ENCODE data around the gene GAS7. TPM values are rescaled to one million over a fixed set of nuclear protein-coding genes. Genes with fewer than 3 reads are reported as not detected.
A peak's percentile ranks its signal among the peaks of the same experiment; 100 is the strongest.

The GAS7 gene
- total and polyA plus RNA-seq, 3 experiments from 2014 or later, result 1.9 to 4.4 (median 3.3) TPM

- DNase-seq, result no peak
- Mint-ChIP-seq H3K4me3 (no peak overlapping the region), H3K27me3 (no peaks in the 10 kb centered on the region), H3K36me3 (peaks cover 3 to 22% (median 5%) of the 10 kb centered on the region in 3 donors), H3K27ac (no peak overlapping the region), H3K4me1 (no peaks in the 10 kb centered on the region), H3K9me3 (peaks cover 0 to 9% (median under 1%) of the 10 kb centered on the region in 5 donors)
- ChIA-PET CTCF (interaction anchor here (0.8 kb wide), 1 partner anchor 12 kb away, joined by 3 read pairs; no protein-coding TSS in a partner anchor), POLR2A (no interaction called here)
- H3K4me3 ChIP-seq (ENCODE audit: low read length), result no peak overlapping the region
- no peak overlapping the region for H3K27ac ChIP-seq (ENCODE audit: low read depth, low read length)
- H3K4me1 ChIP-seq (ENCODE audit: insufficient read depth, low read length), result no peaks in the 10 kb centered on the region
- no peaks in the 10 kb centered on the region for H3K9me3 ChIP-seq (ENCODE audit: low read length)
- no peaks in the 10 kb centered on the region for H3K36me3 ChIP-seq (ENCODE audit: insufficient read depth, low read length)
- no peaks in the 10 kb centered on the region for H3K27me3 ChIP-seq (ENCODE audit: insufficient read depth, low read length, poor library complexity, severe bottlenecking)
These were observed 262.3 kb downstream of the GAS7 start for GRCh38 chr17:9936095-9936494.

- Histone ChIP-seq H3K4me1 (ENCODE audit: insufficient read depth, low read length) (no peaks in the 10 kb centered on the region), H3K36me3 (ENCODE audit: insufficient read depth, low read length) (no peaks in the 10 kb centered on the region), H3K27ac (ENCODE audit: low read depth, low read length) (no peak overlapping the region), H3K27me3 (ENCODE audit: insufficient read depth, low read length, poor library complexity, severe bottlenecking) (no peaks in the 10 kb centered on the region), H3K4me3 (ENCODE audit: low read length) (no peak overlapping the region), H3K9me3 (ENCODE audit: low read length) (no peaks in the 10 kb centered on the region)
- H3K4me3 Mint-ChIP-seq, result no peak overlapping the region
- H3K27ac Mint-ChIP-seq, result no peak overlapping the region
- CTCF ChIA-PET, result interaction anchor here (0.8 to 1.4 kb wide), 2 partner anchors 11 to 15 kb away, joined by 3 to 4 read pairs; no protein-coding TSS in a partner anchor
- POLR2A ChIA-PET, result no interaction called here
- no peaks in the 10 kb centered on the region for H3K27me3 Mint-ChIP-seq
- DNase-seq, result no peak
- H3K36me3 Mint-ChIP-seq, result peaks cover 2 to 20% (median 5%) of the 10 kb centered on the region in 3 donors
- no peaks in the 10 kb centered on the region for H3K4me1 Mint-ChIP-seq
- H3K9me3 Mint-ChIP-seq, result peaks cover 0 to 7% (median 0%) of the 10 kb centered on the region in 5 donors
These were observed 263.0 kb downstream of the GAS7 start for GRCh38 chr17:9935408-9935807.

GRCh38 chr17:9934331-9934730, 264.1 kb downstream of the GAS7 start:
- peaks cover 2 to 15% (median 2%) of the 10 kb centered on the region in 3 donors for H3K36me3 Mint-ChIP-seq
- H3K4me3 Mint-ChIP-seq, result no peak overlapping the region
- H3K4me1 Mint-ChIP-seq, result no peaks in the 10 kb centered on the region
- H3K27ac ChIP-seq (ENCODE audit: low read depth, low read length), result no peak overlapping the region
- no peak for DNase-seq
- no peaks in the 10 kb centered on the region for H3K4me1 ChIP-seq (ENCODE audit: insufficient read depth, low read length)
- H3K36me3 ChIP-seq (ENCODE audit: insufficient read depth, low read length), result no peaks in the 10 kb centered on the region
- ChIA-PET POLR2A (no interaction called here), CTCF (interaction anchor here (1.4 to 1.8 kb wide), 2 partner anchors 9 to 13 kb away, joined by 4 read pairs; no protein-coding TSS in a partner anchor)
- H3K27ac Mint-ChIP-seq, result no peak overlapping the region
- peaks cover 0 to 5% (median 0%) of the 10 kb centered on the region in 5 donors for H3K9me3 Mint-ChIP-seq
- no peaks in the 10 kb centered on the region for H3K27me3 ChIP-seq (ENCODE audit: insufficient read depth, low read length, poor library complexity, severe bottlenecking)
- no peak overlapping the region for H3K4me3 ChIP-seq (ENCODE audit: low read length)
- no peaks in the 10 kb centered on the region for H3K9me3 ChIP-seq (ENCODE audit: low read length)
- no peaks in the 10 kb centered on the region for H3K27me3 Mint-ChIP-seq

GRCh38 chr17:9932491-9932890, 265.9 kb downstream of the GAS7 start:
- peaks cover 0 to 4% (median 2%) of the 10 kb centered on the region in 3 donors for H3K36me3 Mint-ChIP-seq
- no peaks in the 10 kb centered on the region for H3K27me3 ChIP-seq (ENCODE audit: insufficient read depth, low read length, poor library complexity, severe bottlenecking)
- POLR2A ChIA-PET, result no interaction called here
- H3K36me3 ChIP-seq (ENCODE audit: insufficient read depth, low read length), result no peaks in the 10 kb centered on the region
- H3K4me3 ChIP-seq (ENCODE audit: low read length), result no peak overlapping the region
- CTCF ChIA-PET, result no interaction called here
- H3K27me3 Mint-ChIP-seq, result no peaks in the 10 kb centered on the region
- H3K4me1 Mint-ChIP-seq, result no peaks in the 10 kb centered on the region
- H3K9me3 Mint-ChIP-seq, result no peaks in the 10 kb centered on the region
- no peak overlapping the region for H3K4me3 Mint-ChIP-seq
- DNase-seq, result no peak
- no peaks in the 10 kb centered on the region for H3K4me1 ChIP-seq (ENCODE audit: insufficient read depth, low read length)
- H3K27ac ChIP-seq (ENCODE audit: low read depth, low read length), result no peak overlapping the region
- no peaks in the 10 kb centered on the region for H3K9me3 ChIP-seq (ENCODE audit: low read length)
- peak overlapping the region in 1 of 8 donors; percentile 61 for H3K27ac Mint-ChIP-seq

- Histone ChIP-seq H3K4me3 (ENCODE audit: low read length) (no peak overlapping the region), H3K9me3 (ENCODE audit: low read length) (no peaks in the 10 kb centered on the region), H3K36me3 (ENCODE audit: insufficient read depth, low read length) (no peaks in the 10 kb centered on the region), H3K27me3 (ENCODE audit: insufficient read depth, low read length, poor library complexity, severe bottlenecking) (no peaks in the 10 kb centered on the region), H3K4me1 (ENCODE audit: insufficient read depth, low read length) (no peaks in the 10 kb centered on the region), H3K27ac (ENCODE audit: low read depth, low read length) (no peak overlapping the region)
- no peaks in the 10 kb centered on the region for H3K9me3 Mint-ChIP-seq
- ChIA-PET CTCF (no interaction called here), POLR2A (no interaction called here)
- DNase-seq, result no peak
- H3K4me1 Mint-ChIP-seq, result no peaks in the 10 kb centered on the region
- H3K27ac Mint-ChIP-seq, result no peak overlapping the region
- no peaks in the 10 kb centered on the region for H3K27me3 Mint-ChIP-seq
- no peak overlapping the region for H3K4me3 Mint-ChIP-seq
- H3K36me3 Mint-ChIP-seq, result no peaks in the 10 kb centered on the region
These were observed 267.2 kb downstream of the GAS7 start for GRCh38 chr17:9931144-9931741.

- no peaks in the 10 kb centered on the region for H3K36me3 ChIP-seq (ENCODE audit: insufficient read depth, low read length)
- Mint-ChIP-seq H3K36me3 (no peaks in the 10 kb centered on the region), H3K27me3 (no peaks in the 10 kb centered on the region), H3K4me3 (no peak overlapping the region), H3K27ac (no peak overlapping the region), H3K9me3 (no peaks in the 10 kb centered on the region), H3K4me1 (peaks cover 0 to 1% (median 1%) of the 10 kb centered on the region in 3 donors)
- H3K4me3 ChIP-seq (ENCODE audit: low read length), result no peak overlapping the region
- H3K27me3 ChIP-seq (ENCODE audit: insufficient read depth, low read length, poor library complexity, severe bottlenecking), result no peaks in the 10 kb centered on the region
- ChIA-PET CTCF (interaction anchor here (0.8 kb wide), 1 partner anchor 11 kb away, joined by 3 read pairs; no protein-coding TSS in a partner anchor), POLR2A (no interaction called here)
- no peak for DNase-seq
- H3K27ac ChIP-seq (ENCODE audit: low read depth, low read length), result no peak overlapping the region
- H3K9me3 ChIP-seq (ENCODE audit: low read length), result no peaks in the 10 kb centered on the region
- no peaks in the 10 kb centered on the region for H3K4me1 ChIP-seq (ENCODE audit: insufficient read depth, low read length)
These were observed 268.5 kb downstream of the GAS7 start for GRCh38 chr17:9929871-9930270.

GRCh38 chr17:9928601-9929333, 269.6 kb downstream of the GAS7 start:
- Histone ChIP-seq H3K27ac (ENCODE audit: low read depth, low read length) (no peak overlapping the region), H3K4me1 (ENCODE audit: insufficient read depth, low read length) (no peaks in the 10 kb centered on the region), H3K27me3 (ENCODE audit: insufficient read depth, low read length, poor library complexity, severe bottlenecking) (no peaks in the 10 kb centered on the region), H3K9me3 (ENCODE audit: low read length) (no peaks in the 10 kb centered on the region), H3K36me3 (ENCODE audit: insufficient read depth, low read length) (no peaks in the 10 kb centered on the region), H3K4me3 (ENCODE audit: low read length) (no peak overlapping the region)
- H3K36me3 Mint-ChIP-seq, result no peaks in the 10 kb centered on the region
- ChIA-PET CTCF (no interaction called here), POLR2A (no interaction called here)
- no peaks in the 10 kb centered on the region for H3K27me3 Mint-ChIP-seq
- no peak overlapping the region for H3K4me3 Mint-ChIP-seq
- no peaks in the 10 kb centered on the region for H3K9me3 Mint-ChIP-seq
- peak overlapping the region in 1 of 8 donors; percentile 93 for H3K27ac Mint-ChIP-seq
- DNase-seq, result no peak
- H3K4me1 Mint-ChIP-seq, result peaks cover 2 to 6% (median 4%) of the 10 kb centered on the region in 3 donors

- Mint-ChIP-seq H3K4me3 (no peak overlapping the region), H3K36me3 (no peaks in the 10 kb centered on the region), H3K27ac (no peak overlapping the region), H3K4me1 (peaks cover 2 to 6% (median 4%) of the 10 kb centered on the region in 3 donors), H3K9me3 (no peaks in the 10 kb centered on the region), H3K27me3 (no peaks in the 10 kb centered on the region)
- DNase-seq, result no peak
- Histone ChIP-seq H3K27me3 (ENCODE audit: insufficient read depth, low read length, poor library complexity, severe bottlenecking) (no peaks in the 10 kb centered on the region), H3K4me3 (ENCODE audit: low read length) (no peak overlapping the region), H3K36me3 (ENCODE audit: insufficient read depth, low read length) (no peaks in the 10 kb centered on the region), H3K9me3 (ENCODE audit: low read length) (no peaks in the 10 kb centered on the region), H3K4me1 (ENCODE audit: insufficient read depth, low read length) (no peaks in the 10 kb centered on the region), H3K27ac (ENCODE audit: low read depth, low read length) (no peak overlapping the region)
- CTCF ChIA-PET, result interaction anchor here (1.0 to 2.5 kb wide), 3 partner anchors 13 to 691 kb away, joined by 3 to 14 read pairs (median 9); no protein-coding TSS in a partner anchor
- POLR2A ChIA-PET, result no interaction called here
These were observed 272.1 kb downstream of the GAS7 start for GRCh38 chr17:9926150-9926804.

All from CD8-positive, alpha-beta memory T cell (primary cell).